Endothelial cell of coronary artery (primary cell): ENCODE measurements around the gene CLCN3. TPM values are rescaled to one million over a fixed set of nuclear protein-coding genes. Genes with fewer than 3 reads are reported as not detected.

Experiments
- total RNA-seq: library from RNA; depleted of rRNA; stranded (reverse); fragments of >200 nt; gene quantifications from 2 replicates; pipeline ENCODE4 v1.2.3, GENCODE V29; 2014

Gene CLCN3
- total RNA-seq, result 37.2 and 41.6 TPM in 2 replicates

DNA sequence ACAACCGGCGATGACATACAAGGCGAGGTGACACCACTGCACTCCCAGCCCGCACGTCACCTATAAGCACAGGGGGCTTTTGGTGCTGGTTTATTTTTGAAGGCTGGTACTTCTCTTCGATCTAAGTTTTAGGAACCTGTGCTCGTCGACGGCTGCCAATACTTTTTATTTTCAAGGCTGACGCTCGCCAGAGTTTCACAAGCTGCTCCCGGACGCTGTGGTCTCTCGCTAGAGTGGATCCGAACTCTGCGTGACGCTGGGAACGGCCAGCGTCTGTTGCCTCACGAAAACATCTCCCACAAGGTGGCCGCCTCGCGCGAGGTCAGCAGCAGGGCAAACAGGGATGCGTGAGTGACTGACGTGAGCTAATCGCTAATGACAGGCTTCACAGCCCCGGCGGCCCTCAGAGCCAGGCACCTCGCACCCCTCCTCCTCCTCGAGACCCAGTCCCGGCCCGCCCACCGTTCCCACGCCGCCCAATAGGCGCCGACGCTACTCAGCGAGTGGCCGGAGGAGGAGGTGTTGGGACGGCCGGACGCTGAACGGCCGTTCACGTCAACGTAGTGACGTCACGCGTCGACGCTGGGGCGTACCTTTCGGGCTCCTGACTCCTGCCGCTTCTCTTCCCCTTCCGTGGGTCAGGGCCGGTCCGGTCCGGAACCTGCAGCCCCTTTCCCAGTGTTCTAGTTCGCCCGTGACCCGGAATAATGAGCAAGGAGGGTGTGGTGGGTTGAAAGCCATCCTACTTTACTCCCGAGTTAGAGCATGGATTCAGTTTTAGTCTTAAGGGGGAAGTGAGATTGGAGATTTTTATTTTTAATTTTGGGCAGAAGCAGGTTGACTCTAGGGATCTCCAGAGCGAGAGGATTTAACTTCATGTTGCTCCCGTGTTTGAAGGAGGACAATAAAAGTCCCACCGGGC is at the start of gene CLCN3:
Gene CLCN3 (plus strand): TSS at position 621 of the 922 bp plus-strand sequence. CDS start 15,351 bp downstream, outside the sequence.

DNA sequence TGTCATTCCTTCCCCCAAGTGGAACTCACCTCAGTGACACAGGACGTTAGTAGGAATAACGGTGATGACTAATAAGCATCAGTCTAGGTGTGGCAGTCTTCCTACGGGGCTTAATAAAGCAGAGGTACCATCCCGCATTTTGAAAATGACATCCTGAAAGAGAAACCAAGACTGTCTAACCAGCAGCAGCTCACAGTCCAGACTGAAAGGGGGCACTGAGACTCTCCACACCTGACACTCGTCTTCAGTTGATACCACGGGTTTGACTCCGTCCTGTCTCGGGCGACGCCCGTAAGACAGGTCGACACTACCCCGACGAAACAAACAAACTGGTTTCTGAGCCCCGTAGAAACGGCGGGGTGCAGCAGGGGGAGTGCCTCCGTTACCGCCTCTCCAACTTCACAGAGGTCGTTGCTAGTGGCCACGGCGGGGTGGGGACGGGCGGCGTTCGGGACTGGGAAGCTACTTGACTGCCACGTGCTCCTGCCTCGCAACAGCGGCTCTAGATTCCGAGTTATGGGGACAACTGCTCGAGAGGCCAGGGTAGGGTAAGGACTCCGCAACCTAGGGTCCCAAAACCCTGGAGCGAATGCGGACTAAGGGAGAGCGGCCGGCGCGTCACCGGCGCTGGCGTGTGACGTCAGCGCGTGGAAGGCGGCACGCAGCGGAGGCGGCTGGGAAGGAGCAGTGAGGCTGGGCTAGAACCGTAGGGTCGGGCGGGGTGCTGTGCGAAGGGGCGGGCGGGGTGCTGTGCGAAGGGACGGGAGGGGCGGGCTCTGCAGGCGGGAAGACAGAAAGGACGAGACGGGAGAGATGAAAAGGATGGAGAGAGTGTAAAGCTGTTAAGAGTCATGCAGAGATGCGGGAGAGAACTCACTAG is 8.1 kb upstream of the CLCN3 start, which contains the start of gene NEK1:
Gene NEK1 (minus strand): TSS at position 593 of the 880 bp plus-strand sequence. CDS start 9,953 bp downstream, outside the sequence.

DNA sequence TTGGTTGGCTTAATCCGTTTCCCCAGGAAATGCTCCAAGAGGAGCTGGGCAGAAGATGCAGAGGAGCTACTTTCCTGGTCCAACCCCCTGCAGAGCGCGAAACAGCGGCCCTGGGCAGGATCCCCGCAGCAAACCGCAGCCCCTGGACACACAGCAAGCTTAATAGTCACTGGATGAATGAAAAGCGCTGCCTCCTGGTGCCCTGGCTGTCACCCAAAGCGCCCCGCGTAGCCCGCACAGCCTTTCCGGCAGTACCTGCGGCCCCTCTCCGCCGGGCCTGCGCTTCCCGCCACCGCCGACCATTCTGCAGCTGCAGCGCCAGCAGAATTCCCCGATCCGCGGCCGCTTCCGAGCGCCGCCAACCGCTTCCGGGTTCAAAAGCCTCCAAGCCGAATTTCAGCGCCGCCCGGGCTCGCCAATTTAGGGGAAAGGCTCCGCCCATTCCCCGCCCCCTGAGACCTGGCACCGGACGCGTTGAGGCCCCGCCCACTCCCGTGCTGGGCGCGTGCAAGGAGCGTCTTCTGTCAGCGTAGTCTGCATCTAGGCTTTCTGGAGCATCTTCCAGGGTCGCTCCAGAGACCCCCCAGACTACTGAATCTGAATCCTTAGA is 137.3 kb downstream of the CLCN3 start, which contains the start of gene HPF1:
Gene HPF1 (minus strand): TSS at position 370 of the 610 bp plus-strand sequence. CDS start 67 bp downstream, at position 303.

Other genes with a start within 250 kb of the CLCN3 start
- 5.8 and 7.4 TPM in 2 replicates for gene NEK1, start 8.0 kb upstream of the CLCN3 start, total RNA-seq
- 16.7 and 17.4 TPM in 2 replicates for gene HPF1, start 137.4 kb downstream of the CLCN3 start, total RNA-seq